GM12873 (cell line): ENCODE data around the gene ARL16.

Experiments
- CTCF ChIP-seq: IDR thresholded peaks from 2 replicates; pipeline ENCODE4 v1.5.1; 2012; ENCODE audit warnings: low read depth, mild to moderate bottlenecking, moderate library complexity, low read length, control low read depth; ENCODE audit not compliant: insufficient read depth; ENCODE audit errors: missing control alignments

ARL16 gene, protein sequence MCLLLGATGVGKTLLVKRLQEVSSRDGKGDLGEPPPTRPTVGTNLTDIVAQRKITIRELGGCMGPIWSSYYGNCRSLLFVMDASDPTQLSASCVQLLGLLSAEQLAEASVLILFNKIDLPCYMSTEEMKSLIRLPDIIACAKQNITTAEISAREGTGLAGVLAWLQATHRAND

GRCh38 chr17:81683584-81684441 is at the start of gene ARL16, which contains the start of gene HGS:
Gene ARL16, minus strand, starts transcription at chr17:81683797. Its CDS starts 44 bp downstream, at chr17:81683753.
Gene HGS, plus strand, starts transcription at chr17:81684011. Its CDS starts 56 bp downstream, at chr17:81684067.
- TF ChIP-seq CTCF: no peak

- no peak for TF ChIP-seq CTCF
These were observed 43.9 kb upstream of the ARL16 start for GRCh38 chr17:81727324-81728031.

GRCh38 chr17:81726004-81726403 is 42.4 kb upstream of the ARL16 start:
- no peak for TF ChIP-seq CTCF

GRCh38 chr17:81725439-81725838 is 41.8 kb upstream of the ARL16 start:
- TF ChIP-seq CTCF: no peak

DNA sequence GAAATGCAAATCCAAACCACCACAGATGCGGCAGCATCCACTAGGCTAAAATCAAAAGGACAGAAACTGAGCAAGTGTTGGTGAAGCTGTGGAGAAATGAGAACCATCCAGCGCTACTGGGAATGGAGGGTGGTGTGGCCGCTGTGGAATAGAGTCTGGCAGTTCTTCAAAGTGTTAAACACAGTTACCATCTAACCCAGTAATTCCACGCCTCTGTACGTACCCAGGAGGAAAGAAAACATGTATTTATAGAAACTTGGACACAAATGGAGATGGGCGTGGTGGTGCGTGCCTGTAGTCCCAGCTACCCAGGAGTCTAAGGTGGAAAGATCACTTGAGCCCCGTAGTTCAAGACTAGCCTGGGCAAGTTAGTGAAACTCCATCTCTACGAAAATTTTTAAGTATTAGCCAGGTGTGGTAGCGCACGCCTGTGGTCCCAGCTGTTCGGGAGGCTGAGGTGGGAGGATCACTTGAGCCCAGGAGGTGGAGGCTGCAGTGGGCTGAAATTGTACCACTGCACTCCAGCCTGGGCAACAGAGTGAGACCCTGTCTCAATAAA is 40.1 kb upstream of the ARL16 start:
- no peak for TF ChIP-seq CTCF

GRCh38 chr17:81722184-81723120 is 38.9 kb upstream of the ARL16 start:
- TF ChIP-seq CTCF: no peak
